IgD-negative memory B cell (primary cell): Measurements from ENCODE around the gene DMXL2. TPM values are rescaled to one million over a fixed set of nuclear protein-coding genes. Genes with fewer than 3 reads are reported as not detected.

Experiments
- H3K27ac Mint-ChIP-seq, 3 donors: one replicate each; pipeline ENCODE4 v1.8.0; 2020 to 2022; ENCODE audit warnings: mild to moderate bottlenecking in 3 of 3, mixed read lengths in 3 of 3, moderate library complexity in 1 of 3
- H3K27me3 Mint-ChIP-seq: one replicate; pipeline ENCODE4 v1.8.0; 2021; ENCODE audit warnings: mixed read lengths
- H3K36me3 Mint-ChIP-seq: one replicate; pipeline ENCODE4 v1.8.0; 2020; ENCODE audit warnings: mild to moderate bottlenecking, mixed read lengths
- H3K4me1 Mint-ChIP-seq, 3 donors: one replicate each; pipeline ENCODE4 v1.8.0; 2020 to 2022; ENCODE audit warnings: mixed read lengths in 3 of 3, mild to moderate bottlenecking in 1 of 3
- H3K4me3 Mint-ChIP-seq, 4 donors: one replicate each; pipeline ENCODE4 v1.8.0; 2020 to 2022; ENCODE audit warnings: mild to moderate bottlenecking in 4 of 4, mixed read lengths in 4 of 4, moderate library complexity in 3 of 4
- H3K9me3 Mint-ChIP-seq, 3 donors: one replicate each; pipeline ENCODE4 v1.8.0; 2020 to 2021; ENCODE audit warnings: mixed read lengths in 3 of 3, mild to moderate bottlenecking in 1 of 3
- polyA plus RNA-seq: library from polyadenylated mRNA; unstranded; fragments of 300-500 nt; fragmentation: Illumina TruSeq; gene quantifications from one replicate; pipeline ENCODE4 v1.2.3, GENCODE V29; 2021

DMXL2 gene
- polyA plus RNA-seq, 1 donor from 2014 or later: 1.1 TPM

DNA sequence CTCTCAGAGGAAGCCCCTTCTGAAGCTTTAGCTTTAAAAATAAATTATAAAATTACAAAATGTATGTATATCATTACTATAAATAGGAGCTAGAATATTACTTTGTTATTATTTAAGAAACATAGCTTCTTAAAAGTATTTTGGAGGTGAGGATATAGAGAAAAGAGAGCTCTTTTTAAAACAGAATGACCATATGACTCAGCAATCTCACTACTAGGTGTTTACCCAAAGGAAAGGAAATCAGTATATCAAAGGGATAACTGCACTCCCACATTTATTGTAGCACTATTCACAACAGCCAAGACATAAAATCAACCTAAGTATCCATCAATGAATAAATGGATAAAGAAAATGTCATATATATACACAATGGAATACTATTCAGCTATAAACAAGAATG, 119.6 kb downstream of the DMXL2 start:
- Mint-ChIP-seq H3K27ac (no peak overlapping the region), H3K4me1 (no peaks in the 10 kb centered on the region), H3K36me3 (peaks cover 4% of the 10 kb centered on the region), H3K4me3 (no peak overlapping the region), H3K27me3 (peaks cover 1% of the 10 kb centered on the region), H3K9me3 (peaks cover 0 to 2% (median 0%) of the 10 kb centered on the region in 3 donors)

DNA sequence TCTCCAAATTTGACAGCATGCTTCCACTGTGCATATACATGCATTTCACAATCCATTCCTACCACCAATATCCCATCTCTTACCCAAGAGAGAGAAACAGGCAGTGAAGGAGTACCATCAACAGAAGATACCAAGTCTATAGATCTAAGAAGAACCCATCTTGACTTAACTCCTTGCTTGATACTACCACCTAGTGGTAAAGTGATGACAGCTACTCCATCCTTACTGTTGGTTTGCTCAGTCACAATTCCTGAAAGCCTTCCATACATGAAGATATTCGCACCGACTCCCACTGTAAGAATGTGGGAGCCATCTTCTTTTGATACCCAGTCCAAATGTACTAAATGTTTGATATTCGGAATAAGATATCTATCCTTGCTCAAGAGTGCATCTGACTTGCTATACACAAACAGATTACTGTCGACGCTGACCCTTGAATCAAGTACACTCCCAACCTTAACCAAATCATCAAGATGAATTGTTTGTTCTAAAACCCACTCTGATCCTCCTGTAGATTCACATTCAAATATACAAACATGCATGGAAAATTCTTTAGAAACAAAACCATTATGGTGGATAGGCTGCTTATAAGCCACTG, 123.1 kb downstream of the DMXL2 start:
- peaks cover 2% of the 10 kb centered on the region for H3K36me3 Mint-ChIP-seq
- H3K4me1 Mint-ChIP-seq: no peaks in the 10 kb centered on the region
- H3K27ac Mint-ChIP-seq: no peak overlapping the region
- H3K4me3 Mint-ChIP-seq: no peak overlapping the region
- no peaks in the 10 kb centered on the region for H3K27me3 Mint-ChIP-seq
- H3K9me3 Mint-ChIP-seq: no peaks in the 10 kb centered on the region

DNA sequence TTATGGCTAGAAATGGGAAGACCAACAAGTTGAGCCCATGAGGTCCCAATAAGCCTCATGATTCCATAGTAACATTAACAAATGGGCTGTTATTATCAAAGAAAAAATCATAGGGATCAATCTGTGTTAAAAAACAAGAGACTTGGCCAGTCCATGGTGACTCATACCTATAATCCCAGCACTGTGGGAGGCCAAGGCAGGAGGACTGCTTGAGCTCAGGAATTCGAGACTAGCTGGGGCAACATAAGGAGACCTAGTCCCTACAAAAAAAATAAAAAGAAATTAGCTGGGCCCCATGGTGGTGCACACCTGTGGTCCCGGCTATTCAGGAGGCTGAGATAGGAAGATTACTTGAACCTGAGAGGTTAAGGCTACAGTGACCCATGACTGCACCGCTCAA, 124.8 kb downstream of the DMXL2 start:
- peaks cover 2% of the 10 kb centered on the region for H3K36me3 Mint-ChIP-seq
- H3K9me3 Mint-ChIP-seq: no peaks in the 10 kb centered on the region
- no peak overlapping the region for H3K4me3 Mint-ChIP-seq
- H3K4me1 Mint-ChIP-seq: no peaks in the 10 kb centered on the region
- no peak overlapping the region for H3K27ac Mint-ChIP-seq
- H3K27me3 Mint-ChIP-seq: no peaks in the 10 kb centered on the region

DNA sequence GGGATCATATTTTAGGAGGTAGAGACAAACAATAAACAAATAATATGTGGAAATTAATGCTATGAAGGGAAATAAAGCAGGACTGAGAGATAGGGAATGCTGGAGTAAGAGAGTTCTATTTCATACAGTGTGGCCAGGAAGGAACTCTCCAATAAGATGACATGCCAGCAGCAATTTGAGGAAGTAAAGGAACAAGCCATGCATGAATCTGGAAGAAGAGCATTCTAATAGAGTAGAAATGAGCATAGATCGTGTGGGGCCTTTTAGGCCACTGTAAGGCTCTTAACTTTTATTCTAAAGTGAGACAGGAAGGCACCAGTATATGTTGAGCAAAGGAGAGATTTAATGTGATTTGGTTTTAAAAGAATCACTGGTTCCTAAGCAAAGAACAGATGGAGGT, 126.3 kb downstream of the DMXL2 start:
- H3K27ac Mint-ChIP-seq: no peak overlapping the region
- H3K4me1 Mint-ChIP-seq: no peaks in the 10 kb centered on the region
- no peaks in the 10 kb centered on the region for H3K27me3 Mint-ChIP-seq
- H3K36me3 Mint-ChIP-seq: peaks cover 2% of the 10 kb centered on the region
- H3K9me3 Mint-ChIP-seq: no peaks in the 10 kb centered on the region
- H3K4me3 Mint-ChIP-seq: no peak overlapping the region

DNA sequence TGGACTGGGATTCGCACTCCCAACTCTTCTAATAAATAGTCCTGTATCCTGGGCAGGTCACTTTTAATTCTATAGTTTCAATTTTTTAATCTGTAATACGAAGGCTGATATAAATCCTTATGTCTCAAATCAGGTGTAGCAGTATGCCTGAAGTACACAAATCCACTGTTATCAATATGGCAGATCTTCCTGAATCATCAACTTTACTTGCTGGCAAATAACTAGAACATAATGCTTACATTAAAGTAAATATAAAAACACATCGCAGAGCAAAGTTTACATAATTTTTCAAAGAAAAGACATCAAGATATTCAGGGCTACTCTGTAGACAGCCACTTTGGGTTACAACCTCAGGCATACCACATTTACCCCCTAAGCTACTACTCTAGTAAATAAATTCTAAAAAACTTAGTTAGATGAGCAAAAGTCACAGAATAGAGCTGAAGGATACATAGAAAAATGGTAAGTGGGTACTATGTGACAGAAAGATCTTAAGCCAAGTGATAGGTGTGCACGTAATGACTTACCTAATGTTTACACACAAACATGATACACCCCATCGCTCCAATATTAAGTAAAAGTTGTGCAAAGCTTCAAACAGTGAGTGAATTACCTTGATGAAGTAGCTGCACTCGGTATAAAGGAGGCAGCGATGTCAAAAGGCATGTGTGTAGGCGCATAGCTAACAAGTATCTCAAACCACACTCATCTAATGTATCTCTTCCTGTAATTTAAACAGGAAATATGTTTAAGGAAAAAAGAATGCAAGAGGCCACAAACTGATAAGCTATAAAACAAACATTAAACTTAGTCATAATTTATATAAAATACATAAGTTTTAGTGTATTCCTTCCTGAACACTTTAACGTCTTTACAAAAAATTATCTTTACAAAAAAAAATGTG, 127.9 kb downstream of the DMXL2 start:
- Mint-ChIP-seq H3K9me3 (no peaks in the 10 kb centered on the region), H3K27ac (no peak overlapping the region), H3K36me3 (no peaks in the 10 kb centered on the region), H3K4me1 (no peaks in the 10 kb centered on the region), H3K27me3 (no peaks in the 10 kb centered on the region), H3K4me3 (no peak overlapping the region)

DNA sequence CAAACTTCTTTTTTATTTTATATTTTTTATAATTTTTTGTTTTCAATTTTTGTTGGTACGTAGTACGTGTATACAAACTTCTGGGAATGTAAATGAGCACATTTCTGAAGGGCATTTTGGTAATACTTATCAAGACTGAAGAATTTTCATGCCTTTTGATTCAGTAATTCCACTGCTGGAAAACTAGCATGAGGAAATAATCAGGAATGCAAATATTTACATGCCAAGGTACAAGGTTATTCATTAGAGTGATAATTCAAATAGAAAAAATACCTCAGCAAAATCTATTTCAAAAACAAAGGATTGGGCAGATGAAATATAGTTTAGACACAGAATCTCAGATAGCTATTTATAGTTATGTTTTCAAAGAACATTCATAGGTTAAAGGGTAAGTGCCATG, 128.7 kb downstream of the DMXL2 start:
- no peak overlapping the region for H3K4me3 Mint-ChIP-seq
- H3K27me3 Mint-ChIP-seq: no peaks in the 10 kb centered on the region
- H3K4me1 Mint-ChIP-seq: no peaks in the 10 kb centered on the region
- no peaks in the 10 kb centered on the region for H3K9me3 Mint-ChIP-seq
- no peaks in the 10 kb centered on the region for H3K36me3 Mint-ChIP-seq
- H3K27ac Mint-ChIP-seq: no peak overlapping the region

DNA sequence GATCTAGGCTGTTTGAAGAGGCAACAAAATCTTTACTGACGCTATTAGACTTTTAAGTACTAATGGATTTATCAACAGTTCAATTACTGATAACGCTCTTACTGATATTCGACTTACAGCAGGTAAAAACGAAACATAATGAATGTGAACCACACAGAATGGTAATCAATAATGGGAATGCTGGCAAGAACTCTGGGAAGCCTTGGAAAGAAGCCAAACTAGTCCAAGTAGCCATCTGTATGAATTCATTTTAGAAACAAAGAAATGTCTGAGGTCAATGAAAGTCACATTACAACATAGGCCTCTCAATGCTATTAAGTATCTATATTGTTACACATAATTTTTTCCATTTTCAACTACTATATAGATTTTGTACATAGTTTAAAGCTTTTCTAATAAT, 130.0 kb downstream of the DMXL2 start:
- Mint-ChIP-seq H3K4me3 (no peak overlapping the region), H3K27ac (no peak overlapping the region), H3K27me3 (no peaks in the 10 kb centered on the region)

DNA sequence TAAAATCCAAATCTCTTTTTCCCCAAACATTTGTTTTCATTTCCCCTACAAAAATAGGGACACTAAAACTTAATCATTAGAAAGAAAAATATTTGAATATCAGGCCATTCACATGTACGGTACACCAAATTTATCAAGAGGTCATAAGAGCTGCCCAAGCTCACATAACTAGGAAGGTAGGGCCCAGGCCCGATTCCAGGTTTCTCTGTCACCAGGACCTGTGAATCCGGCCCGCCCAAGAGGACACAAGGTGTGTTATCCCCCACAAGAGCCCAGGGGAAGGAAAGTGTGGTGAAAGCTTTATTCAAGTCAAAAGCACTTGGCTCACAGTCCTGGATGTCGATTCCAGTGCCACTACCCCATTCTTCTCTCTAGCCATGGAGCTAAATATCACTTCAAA, 130.6 kb downstream of the DMXL2 start:
- peaks cover 0 to 3% (median 0%) of the 10 kb centered on the region in 3 donors for H3K4me1 Mint-ChIP-seq
- no peak overlapping the region for H3K4me3 Mint-ChIP-seq
- no peak overlapping the region for H3K27ac Mint-ChIP-seq
- no peaks in the 10 kb centered on the region for H3K9me3 Mint-ChIP-seq
- H3K27me3 Mint-ChIP-seq: no peaks in the 10 kb centered on the region
- no peaks in the 10 kb centered on the region for H3K36me3 Mint-ChIP-seq

More for the DNA sequence above, 130.0 kb downstream of the DMXL2 start:
- Mint-ChIP-seq H3K4me1 (peaks cover 0 to 2% (median 0%) of the 10 kb centered on the region in 3 donors), H3K36me3 (no peaks in the 10 kb centered on the region), H3K9me3 (no peaks in the 10 kb centered on the region)

DNA sequence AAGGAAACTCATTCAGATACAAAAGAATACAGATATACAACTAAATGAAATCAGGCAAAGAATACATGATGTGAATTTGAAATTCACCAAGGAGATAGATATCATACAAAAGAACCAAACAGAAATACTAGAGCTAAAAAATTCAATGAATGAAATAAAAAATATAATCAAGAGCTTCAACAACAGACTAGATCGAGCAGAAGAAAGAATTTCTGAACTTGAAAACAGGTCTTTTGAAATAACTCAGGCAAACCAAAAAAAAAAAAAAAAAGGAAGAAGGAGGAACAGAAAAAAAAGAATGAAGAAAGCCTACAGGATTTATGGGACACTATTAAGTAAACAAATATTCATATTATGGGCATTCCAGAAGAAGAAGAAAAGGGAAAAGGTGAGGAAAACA, 137.8 kb downstream of the DMXL2 start:
- Mint-ChIP-seq H3K27ac (no peak overlapping the region), H3K4me3 (no peak overlapping the region), H3K9me3 (peaks cover 7 to 14% (median 8%) of the 10 kb centered on the region in 3 donors), H3K27me3 (no peaks in the 10 kb centered on the region), H3K36me3 (peaks cover 8% of the 10 kb centered on the region), H3K4me1 (peaks cover 0 to 3% (median 0%) of the 10 kb centered on the region in 3 donors)

DNA sequence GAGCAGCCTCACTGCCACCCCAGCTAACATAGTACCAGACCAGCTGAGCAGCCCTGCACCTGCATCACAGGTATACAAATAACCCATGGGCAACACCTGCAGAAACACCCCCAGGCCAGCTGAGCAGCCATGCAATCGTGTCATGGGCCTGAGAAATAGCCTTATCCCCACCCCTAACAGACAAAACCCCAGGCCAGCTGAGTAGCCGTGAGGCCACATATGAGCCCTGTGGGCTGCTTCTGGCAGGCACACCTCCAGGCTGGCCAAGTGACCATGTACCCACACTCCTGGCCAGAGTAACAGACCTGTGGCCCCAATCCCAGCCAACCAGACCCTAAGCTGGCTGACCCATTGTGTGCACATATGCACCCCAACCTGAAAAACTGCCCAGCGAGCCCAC, 138.6 kb downstream of the DMXL2 start:
- H3K27ac Mint-ChIP-seq: no peak overlapping the region
- H3K27me3 Mint-ChIP-seq: no peaks in the 10 kb centered on the region
- peaks cover 8% of the 10 kb centered on the region for H3K36me3 Mint-ChIP-seq

DNA sequence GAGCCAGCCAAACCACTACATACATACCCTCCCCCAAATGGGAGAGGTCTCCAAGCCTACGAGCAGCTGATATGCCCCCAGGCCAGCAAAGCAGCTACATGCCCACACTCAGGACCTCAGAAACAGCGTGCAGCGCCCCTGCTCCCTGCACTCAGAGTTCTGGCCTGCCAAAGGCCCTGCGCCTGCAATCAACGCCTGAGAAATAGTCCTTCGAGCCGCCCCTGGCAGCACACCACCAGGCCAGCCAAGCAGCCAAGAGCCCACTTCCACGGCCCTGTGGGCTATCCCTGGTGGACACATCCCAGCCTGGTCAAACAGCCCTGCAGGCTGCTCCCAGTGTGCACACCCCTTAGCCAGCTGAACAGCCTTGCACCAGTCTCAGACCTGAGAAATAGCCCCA, 139.1 kb downstream of the DMXL2 start:
- no peak overlapping the region for H3K27ac Mint-ChIP-seq
- peaks cover 0 to 3% (median 0%) of the 10 kb centered on the region in 3 donors for H3K4me1 Mint-ChIP-seq
- H3K27me3 Mint-ChIP-seq: no peaks in the 10 kb centered on the region
- no peak overlapping the region for H3K4me3 Mint-ChIP-seq
- peaks cover 7 to 14% (median 8%) of the 10 kb centered on the region in 3 donors for H3K9me3 Mint-ChIP-seq
- H3K36me3 Mint-ChIP-seq: peaks cover 8% of the 10 kb centered on the region

More for the DNA sequence above, 138.6 kb downstream of the DMXL2 start:
- Mint-ChIP-seq H3K4me1 (peaks cover 0 to 3% (median 0%) of the 10 kb centered on the region in 3 donors), H3K4me3 (no peak overlapping the region), H3K9me3 (peaks cover 7 to 14% (median 8%) of the 10 kb centered on the region in 3 donors)

DNA sequence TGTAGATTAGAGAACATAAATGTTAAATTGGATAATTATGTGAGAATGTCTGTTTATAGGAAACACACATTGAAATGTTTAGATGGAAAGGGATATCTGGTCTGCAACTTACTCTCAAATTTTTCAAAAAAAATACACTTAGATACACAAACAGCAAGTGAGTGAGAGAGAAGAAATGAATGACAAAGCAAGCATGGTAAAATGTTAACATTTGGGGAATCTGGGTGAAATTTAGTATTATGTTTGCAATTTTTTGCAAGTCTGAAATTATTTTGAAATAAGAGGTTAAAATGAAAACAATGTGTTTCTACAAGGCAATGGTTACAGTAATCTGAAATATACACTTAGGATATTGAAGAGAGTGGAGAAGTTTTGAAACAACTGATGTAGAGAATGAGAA, 146.8 kb downstream of the DMXL2 start:
- Mint-ChIP-seq H3K36me3 (peaks cover 2% of the 10 kb centered on the region), H3K27me3 (no peaks in the 10 kb centered on the region), H3K27ac (no peak overlapping the region), H3K4me1 (no peaks in the 10 kb centered on the region), H3K4me3 (no peak overlapping the region), H3K9me3 (no peaks in the 10 kb centered on the region)

DNA sequence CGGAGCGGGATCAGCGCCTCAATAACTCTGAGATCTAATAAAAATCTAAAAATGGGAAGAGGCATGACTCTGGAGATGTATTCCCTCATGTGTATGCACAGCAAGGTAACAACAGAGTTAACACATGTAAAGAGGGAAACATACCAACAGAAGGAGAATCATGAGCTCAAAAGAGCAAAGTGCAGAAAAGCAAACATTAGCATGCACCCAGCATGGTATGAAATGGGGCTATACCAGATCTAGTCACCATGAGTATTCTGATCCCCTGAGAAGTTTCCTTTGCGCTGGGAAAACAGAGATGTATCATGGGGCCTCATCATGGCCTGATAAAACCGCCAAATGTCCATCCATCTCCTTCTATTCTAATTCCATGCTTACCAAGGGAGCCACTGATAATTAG, 152.1 kb downstream of the DMXL2 start:
- no peak overlapping the region for H3K4me3 Mint-ChIP-seq
- no peaks in the 10 kb centered on the region for H3K27me3 Mint-ChIP-seq
- H3K27ac Mint-ChIP-seq: no peak overlapping the region
- H3K9me3 Mint-ChIP-seq: no peaks in the 10 kb centered on the region
- H3K36me3 Mint-ChIP-seq: peaks cover 3% of the 10 kb centered on the region
- no peaks in the 10 kb centered on the region for H3K4me1 Mint-ChIP-seq

DNA sequence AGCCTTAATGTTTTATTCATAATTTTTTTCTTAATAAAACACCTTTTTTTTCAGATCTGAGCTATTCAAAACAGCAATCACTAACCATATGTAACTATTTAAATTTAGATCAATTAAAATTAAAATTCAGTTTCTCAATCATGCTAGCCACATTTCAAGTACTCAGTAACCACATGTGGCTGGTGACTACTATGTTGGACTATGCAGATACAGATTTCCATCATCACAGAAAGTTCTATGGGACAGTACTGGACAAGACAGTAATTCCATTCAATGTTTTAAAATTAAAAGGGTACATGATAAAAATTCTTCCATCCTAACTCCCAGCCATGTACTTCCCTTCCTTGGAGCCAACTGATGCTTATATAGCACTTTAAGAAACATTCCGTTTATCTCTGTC, 161.8 kb downstream of the DMXL2 start:
- no peaks in the 10 kb centered on the region for H3K4me1 Mint-ChIP-seq
- no peak overlapping the region for H3K4me3 Mint-ChIP-seq
- no peak overlapping the region for H3K27ac Mint-ChIP-seq
- H3K27me3 Mint-ChIP-seq: no peaks in the 10 kb centered on the region
- H3K9me3 Mint-ChIP-seq: peaks cover 0 to 3% (median 0%) of the 10 kb centered on the region in 3 donors
- peaks cover 2% of the 10 kb centered on the region for H3K36me3 Mint-ChIP-seq

DNA sequence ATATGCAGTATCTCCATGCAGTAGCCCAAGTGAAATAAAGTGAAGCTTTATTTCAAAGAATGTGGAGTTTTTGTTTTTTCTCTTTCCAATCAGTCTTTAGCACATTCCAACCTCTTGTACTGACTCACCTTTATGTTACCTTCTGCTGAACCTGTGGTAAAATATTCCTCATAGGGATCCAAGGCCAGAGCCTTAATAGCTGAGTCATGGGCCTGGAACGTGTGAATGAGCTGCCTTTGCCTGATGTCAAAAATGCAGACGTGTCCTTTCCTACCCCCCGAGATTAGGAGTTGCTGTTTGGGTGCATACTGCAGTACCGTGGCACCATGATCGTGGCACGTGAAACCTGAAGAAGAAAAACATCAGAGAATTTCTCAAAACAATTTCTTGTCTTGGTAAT, 172.6 kb downstream of the DMXL2 start:
- no peak overlapping the region for H3K27ac Mint-ChIP-seq
- H3K4me1 Mint-ChIP-seq: no peaks in the 10 kb centered on the region
- peaks cover 4% of the 10 kb centered on the region for H3K36me3 Mint-ChIP-seq
- no peaks in the 10 kb centered on the region for H3K9me3 Mint-ChIP-seq
- H3K4me3 Mint-ChIP-seq: no peak overlapping the region
- H3K27me3 Mint-ChIP-seq: no peaks in the 10 kb centered on the region
